NT2/D1 (cell line): Measurements from ENCODE around the gene ADSS2.

ENCODE experiments used
- SUZ12 ChIP-seq: IDR thresholded peaks from 2 replicates; pipeline ENCODE4 v1.6.1; 2011; ENCODE audit not compliant: insufficient read length, insufficient read depth; ENCODE audit errors: extremely low read depth
- YY1 ChIP-seq: IDR thresholded peaks from 2 replicates; pipeline ENCODE4 v1.6.1; 2011; ENCODE audit not compliant: insufficient read length, insufficient read depth
- ZNF274 ChIP-seq: IDR thresholded peaks from 2 replicates; pipeline ENCODE4 v1.6.1; 2011; ENCODE audit warnings: mild to moderate bottlenecking, low read depth, low read length

DNA sequence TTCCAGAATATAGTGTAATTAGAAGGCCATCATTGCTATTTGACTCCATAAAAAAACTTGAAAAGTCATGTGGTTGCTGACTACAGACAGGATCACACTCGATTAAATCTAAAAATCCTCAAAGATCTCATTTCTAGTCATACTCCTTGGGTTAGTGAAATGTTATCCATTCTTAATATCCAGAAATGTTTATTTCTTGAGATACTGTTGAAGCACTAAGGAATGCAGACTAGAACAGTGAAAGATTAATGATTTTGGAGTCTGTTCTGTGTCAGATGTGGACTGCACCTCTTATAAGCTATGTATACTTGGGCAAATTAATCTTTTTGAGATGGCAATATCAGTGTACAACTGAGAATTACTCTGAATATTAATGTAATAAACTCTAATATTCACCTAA is 65.1 kb downstream of the ADSS2 start:
- no peak for TF ChIP-seq ZNF274
- TF ChIP-seq YY1: no peak
- no peak for TF ChIP-seq SUZ12
